ENCODE data around the gene CRBN. TPM values are rescaled to one million over a fixed set of nuclear protein-coding genes. Genes with fewer than 3 reads are reported as not detected.

Gene CRBN
- total and polyA plus RNA-seq, 12 donors = 18.2 to 63.2 (median 49.6) TPM

DNA sequence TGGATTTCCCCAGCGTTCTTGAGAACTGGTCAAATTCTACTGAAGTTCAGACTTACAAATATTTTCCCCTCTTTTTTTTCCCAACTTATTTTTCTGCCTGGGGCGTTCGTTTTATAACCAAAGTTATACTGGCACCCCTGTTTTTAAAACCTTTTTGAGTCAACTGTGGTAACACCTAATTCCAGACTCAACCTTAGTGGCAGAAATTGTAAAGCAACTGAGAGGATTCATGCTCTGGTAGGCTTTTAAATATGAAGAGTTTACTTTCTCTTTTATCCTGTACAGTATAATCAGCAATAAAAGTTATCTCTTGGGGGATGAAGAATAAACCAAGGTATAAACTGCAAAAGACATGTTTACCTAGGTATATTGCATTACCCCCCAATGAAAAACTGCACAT is 71.6 kb downstream of the CRBN start:
- Histone ChIP-seq H3K9me3 (no peaks in the 10 kb centered on the region), H3K27ac (no peak overlapping the region), H3K27me3 (peaks cover 0 to 12% (median 0%) of the 10 kb centered on the region in 7 donors), H3K4me3 (peak overlapping the region in 1 of 10 donors; percentile 7), H3K4me1 (peaks cover 0 to 10% (median 0%) of the 10 kb centered on the region in 9 donors), H3K36me3 (no peaks in the 10 kb centered on the region)
- DNase-seq = no peak
- TF ChIP-seq, protein P1, sequence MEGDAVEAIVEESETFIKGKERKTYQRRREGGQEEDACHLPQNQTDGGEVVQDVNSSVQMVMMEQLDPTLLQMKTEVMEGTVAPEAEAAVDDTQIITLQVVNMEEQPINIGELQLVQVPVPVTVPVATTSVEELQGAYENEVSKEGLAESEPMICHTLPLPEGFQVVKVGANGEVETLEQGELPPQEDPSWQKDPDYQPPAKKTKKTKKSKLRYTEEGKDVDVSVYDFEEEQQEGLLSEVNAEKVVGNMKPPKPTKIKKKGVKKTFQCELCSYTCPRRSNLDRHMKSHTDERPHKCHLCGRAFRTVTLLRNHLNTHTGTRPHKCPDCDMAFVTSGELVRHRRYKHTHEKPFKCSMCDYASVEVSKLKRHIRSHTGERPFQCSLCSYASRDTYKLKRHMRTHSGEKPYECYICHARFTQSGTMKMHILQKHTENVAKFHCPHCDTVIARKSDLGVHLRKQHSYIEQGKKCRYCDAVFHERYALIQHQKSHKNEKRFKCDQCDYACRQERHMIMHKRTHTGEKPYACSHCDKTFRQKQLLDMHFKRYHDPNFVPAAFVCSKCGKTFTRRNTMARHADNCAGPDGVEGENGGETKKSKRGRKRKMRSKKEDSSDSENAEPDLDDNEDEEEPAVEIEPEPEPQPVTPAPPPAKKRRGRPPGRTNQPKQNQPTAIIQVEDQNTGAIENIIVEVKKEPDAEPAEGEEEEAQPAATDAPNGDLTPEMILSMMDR (IDR thresholded peaks at IDR 0.05) = no peak
- 81 to 97% methylated on average over 3 of the region's 3 CpGs for WGBS, 2 donors
- intact Hi-C loops (cut with DNase I) = no loop called here
- no peak for ATAC-seq

DNA sequence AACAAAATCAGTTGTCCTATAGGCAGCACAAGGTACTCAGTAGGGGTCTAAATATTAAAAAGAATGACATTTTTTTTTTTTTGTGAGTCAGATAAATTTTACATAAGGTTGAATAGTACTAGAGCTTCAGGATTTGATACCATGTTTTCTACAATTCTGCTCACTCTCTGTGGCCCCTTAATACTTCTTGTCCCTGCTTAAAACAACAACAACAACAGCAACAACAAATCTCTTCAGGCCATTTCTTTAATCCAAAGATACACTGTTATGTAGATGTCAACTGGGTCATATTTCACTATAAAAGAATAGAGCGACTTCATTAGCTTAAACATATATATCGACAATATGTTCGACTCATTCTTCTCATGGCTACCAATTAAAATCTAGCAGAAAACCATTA is 72.3 kb downstream of the CRBN start:
- intact Hi-C loops (cut with DNase I) = no loop called here

DNA sequence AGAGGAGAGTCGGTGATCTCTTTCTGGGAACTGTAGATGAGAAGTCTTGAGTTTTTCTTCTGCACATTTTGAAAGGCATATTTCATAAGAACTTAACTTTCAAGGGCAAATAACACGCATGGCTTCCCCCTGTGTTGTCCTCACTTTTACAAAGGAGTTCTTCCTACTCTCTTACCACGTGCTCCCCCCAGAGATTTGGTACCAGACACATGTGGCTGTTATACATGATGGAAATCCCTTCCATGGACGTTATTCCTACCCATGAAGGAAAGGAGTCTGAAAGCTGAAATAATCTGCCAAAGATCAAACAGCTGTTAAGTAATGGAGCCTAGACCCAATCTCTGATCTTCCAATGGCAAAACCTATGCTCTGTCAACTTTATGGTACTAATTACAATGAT is 73.7 kb downstream of the CRBN start:
- Histone ChIP-seq H3K4me1 (peaks cover 0 to 10% (median 0%) of the 10 kb centered on the region in 9 donors), H3K27ac (no peak overlapping the region), H3K4me3 (no peak overlapping the region), H3K9me3 (no peaks in the 10 kb centered on the region), H3K27me3 (peaks cover 0 to 12% (median 0%) of the 10 kb centered on the region in 7 donors), H3K36me3 (no peaks in the 10 kb centered on the region)
- no peak for ATAC-seq
- 63 to 75% methylated on average over 4 of the region's 4 CpGs for WGBS, 2 donors
- intact Hi-C loops (cut with DNase I) = no loop called here
- TF ChIP-seq, protein P1 (IDR thresholded peaks at IDR 0.05) = no peak
- no peak for DNase-seq

More for the DNA sequence above, 72.3 kb downstream of the CRBN start:
- WGBS, 2 donors = 96 to 97% methylated on average over 3 of the region's 3 CpGs
- TF ChIP-seq, protein P1 (IDR thresholded peaks at IDR 0.05) = no peak
- Histone ChIP-seq H3K27ac (no peak overlapping the region), H3K36me3 (no peaks in the 10 kb centered on the region), H3K27me3 (peaks cover 0 to 12% (median 0%) of the 10 kb centered on the region in 7 donors), H3K4me1 (peaks cover 0 to 10% (median 0%) of the 10 kb centered on the region in 9 donors), H3K9me3 (no peaks in the 10 kb centered on the region), H3K4me3 (peak overlapping the region in 1 of 10 donors; percentile 7)
- DNase-seq (no peak), ATAC-seq (no peak)

DNA sequence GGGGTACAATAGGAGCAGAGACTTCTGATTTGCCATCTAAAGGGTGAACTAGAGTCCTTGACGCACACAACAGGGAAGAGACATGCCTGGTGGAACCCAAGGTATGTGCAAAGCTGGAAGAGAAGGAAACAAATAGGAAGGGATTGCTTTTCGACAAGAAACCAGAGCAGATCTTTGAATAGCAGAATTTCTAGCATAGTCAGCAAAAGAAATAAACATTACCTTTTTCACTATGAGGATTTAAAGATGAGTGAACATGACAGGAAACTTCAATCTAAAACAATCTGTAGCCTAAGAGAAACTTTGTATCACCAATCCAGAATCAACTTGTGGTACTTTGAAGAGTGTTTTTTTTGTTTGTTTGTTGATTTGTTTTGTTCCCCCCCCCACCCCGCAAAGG is 74.2 kb downstream of the CRBN start:
- intact Hi-C loops (cut with DNase I) = no loop called here
- H3K27me3 ChIP-seq = peaks cover 0 to 12% (median 0%) of the 10 kb centered on the region in 7 donors
- peaks cover 0 to 8% (median 0%) of the 10 kb centered on the region in 9 donors for H3K4me1 ChIP-seq
- 90 to 95% methylated on average over 3 of the region's 3 CpGs for WGBS, 2 donors
- no peak overlapping the region for H3K4me3 ChIP-seq
- H3K36me3 ChIP-seq = no peaks in the 10 kb centered on the region
- H3K9me3 ChIP-seq = no peaks in the 10 kb centered on the region
- DNase-seq = no peak
- TF ChIP-seq, protein P1 (IDR thresholded peaks at IDR 0.05) = no peak
- no peak overlapping the region for H3K27ac ChIP-seq
- ATAC-seq = no peak

All from heart right ventricle (tissue), 16 donors.